Activated CD4-positive, alpha-beta memory T cell treated with anti-CD3 and anti-CD28 coated beads for 36 hours (primary cell): ENCODE data around the gene KCNE2. TPM values are rescaled to one million over a fixed set of nuclear protein-coding genes. Genes with fewer than 3 reads are reported as not detected.

Experiments
- CTCF ChIA-PET: fragments of 350-600 bp; sonication (Branson Sonifier 250); formaldehyde crosslinking; loops from one replicate; lab custom pipeline; 2021; ENCODE audit warnings: antibody characterized with exemption, inconsistent platforms; lab: Charles Lee
- POLR2A ChIA-PET: fragments of 350-600 bp; sonication (Branson Sonifier 250); formaldehyde crosslinking; loops from one replicate; lab custom pipeline; 2021; ENCODE audit warnings: antibody characterized with exemption; lab: Charles Lee
- DNase-seq: peaks from one replicate; pipeline ENCODE4 v3.0.0-alpha.2; 2020
- H3K27ac Mint-ChIP-seq: one replicate; pipeline ENCODE4 v1.8.0; 2021; ENCODE audit warnings: mixed read lengths
- H3K27me3 Mint-ChIP-seq: one replicate; pipeline ENCODE4 v1.8.0; 2021; ENCODE audit warnings: mixed read lengths
- H3K36me3 Mint-ChIP-seq: one replicate; pipeline ENCODE4 v1.8.0; 2021; ENCODE audit warnings: mixed read lengths
- H3K4me1 Mint-ChIP-seq: one replicate; pipeline ENCODE4 v1.8.0; 2021; ENCODE audit warnings: low read depth, mixed read lengths
- H3K4me3 Mint-ChIP-seq: one replicate; pipeline ENCODE4 v1.8.0; 2021; ENCODE audit warnings: mild to moderate bottlenecking, mixed read lengths
- H3K9me3 Mint-ChIP-seq: one replicate; pipeline ENCODE4 v1.8.0; 2021; ENCODE audit warnings: mixed read lengths
- intact Hi-C: fragments of 100-400 bp; cut with micrococcal nuclease; formaldehyde crosslinking; loops from one replicate; pipeline ENCODE4 v1.15.1; 2023
- total RNA-seq, 2 experiments: library from RNA; stranded (reverse); gene quantifications; one replicate each; pipeline ENCODE4 v1.2.3, GENCODE V29; 2021

KCNE2 gene
- total RNA-seq, 2 experiments from 2014 or later, result not detected

DNA sequence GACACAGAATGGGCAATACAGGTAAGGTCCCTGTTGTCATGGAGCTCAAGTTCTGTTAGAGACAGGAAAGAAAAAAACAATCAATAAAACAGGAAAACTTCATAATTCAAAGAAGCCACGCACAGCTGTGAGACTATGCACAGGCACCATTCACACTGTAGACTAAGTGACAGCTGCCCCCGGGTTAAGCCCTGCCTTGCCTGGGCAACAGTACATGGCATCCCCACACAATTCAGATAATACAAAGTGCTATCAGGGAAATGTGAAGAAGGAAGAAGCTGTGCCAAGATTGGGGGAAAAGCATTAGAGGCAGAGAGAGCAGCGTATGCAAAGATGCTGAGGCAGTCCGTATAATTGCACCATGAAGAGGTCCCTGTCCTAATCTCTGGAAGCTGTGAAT, 9.0 kb upstream of the KCNE2 start:
- H3K9me3 Mint-ChIP-seq, result peaks cover 6% of the 10 kb centered on the region
- no peak overlapping the region for H3K4me3 Mint-ChIP-seq
- intact Hi-C loops, result no loop called here
- H3K4me1 Mint-ChIP-seq, result no peaks in the 10 kb centered on the region
- DNase-seq, result no peak
- no peaks in the 10 kb centered on the region for H3K36me3 Mint-ChIP-seq
- no peak overlapping the region for H3K27ac Mint-ChIP-seq
- ChIA-PET POLR2A (no interaction called here), CTCF (interaction anchor here (0.9 to 3.0 kb wide), 3 partner anchors 18 to 431 kb away, joined by 3 to 16 read pairs (median 4); no protein-coding TSS in a partner anchor)
- peaks cover 15% of the 10 kb centered on the region for H3K27me3 Mint-ChIP-seq

DNA sequence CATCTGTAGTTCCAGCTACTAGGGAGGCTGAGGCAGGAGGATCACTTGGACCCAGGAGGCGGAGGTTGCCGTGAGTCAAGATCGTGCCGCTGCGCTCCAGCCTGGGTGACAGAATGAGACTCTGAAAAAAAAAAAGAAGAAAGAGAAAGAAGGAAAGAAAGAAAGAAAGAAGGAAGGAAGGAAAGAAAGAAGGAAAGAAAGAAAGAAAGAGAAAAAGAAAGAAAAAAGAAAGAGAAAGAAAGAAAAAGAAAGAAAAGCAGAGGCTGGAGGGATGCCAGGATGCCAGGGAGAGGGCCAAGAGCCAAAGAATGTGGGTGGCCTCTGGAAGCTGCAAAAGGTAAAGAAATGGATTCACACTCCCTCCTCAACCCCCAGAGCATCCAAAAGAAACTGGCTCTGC, 8.2 kb upstream of the KCNE2 start:
- Mint-ChIP-seq H3K27me3 (peaks cover 15% of the 10 kb centered on the region), H3K27ac (no peak overlapping the region), H3K4me1 (no peaks in the 10 kb centered on the region), H3K4me3 (no peak overlapping the region), H3K9me3 (peaks cover 6% of the 10 kb centered on the region), H3K36me3 (no peaks in the 10 kb centered on the region)
- ChIA-PET CTCF (interaction anchor here (0.7 to 3.0 kb wide), 3 partner anchors 12 to 432 kb away, joined by 3 to 16 read pairs (median 5); no protein-coding TSS in a partner anchor), POLR2A (no interaction called here)
- no peak for DNase-seq
- intact Hi-C loops, result no loop called here

DNA sequence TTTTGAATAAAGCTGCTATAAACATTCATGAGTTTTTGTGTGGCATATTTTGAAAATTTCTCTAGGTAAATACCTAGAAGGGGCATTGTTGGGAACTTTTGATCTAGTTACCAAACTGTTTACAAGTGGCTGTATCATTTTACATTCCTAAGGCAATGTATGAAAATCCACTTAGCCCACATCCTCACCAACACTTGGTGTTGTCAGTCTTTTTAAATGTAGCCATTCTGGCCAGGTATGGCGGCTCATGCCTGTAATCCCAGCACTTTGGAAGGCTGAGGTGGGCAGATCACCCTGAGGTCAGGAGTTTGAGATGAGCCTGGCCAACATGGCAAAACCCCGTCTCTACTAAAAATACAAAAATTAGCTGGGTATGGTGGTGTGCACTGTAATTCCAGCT, 5.9 kb upstream of the KCNE2 start:
- H3K9me3 Mint-ChIP-seq, result peaks cover 2% of the 10 kb centered on the region
- no peak overlapping the region for H3K4me3 Mint-ChIP-seq
- ChIA-PET CTCF (interaction anchor here (0.7 to 1.8 kb wide), 2 partner anchors 10 to 146 kb away, joined by 5 to 8 read pairs; no protein-coding TSS in a partner anchor), POLR2A (no interaction called here)
- intact Hi-C loops, result no loop called here
- H3K27me3 Mint-ChIP-seq, result peaks cover 18% of the 10 kb centered on the region
- no peak for DNase-seq
- no peaks in the 10 kb centered on the region for H3K36me3 Mint-ChIP-seq
- H3K4me1 Mint-ChIP-seq, result peaks cover 5% of the 10 kb centered on the region
- H3K27ac Mint-ChIP-seq, result no peak overlapping the region

DNA sequence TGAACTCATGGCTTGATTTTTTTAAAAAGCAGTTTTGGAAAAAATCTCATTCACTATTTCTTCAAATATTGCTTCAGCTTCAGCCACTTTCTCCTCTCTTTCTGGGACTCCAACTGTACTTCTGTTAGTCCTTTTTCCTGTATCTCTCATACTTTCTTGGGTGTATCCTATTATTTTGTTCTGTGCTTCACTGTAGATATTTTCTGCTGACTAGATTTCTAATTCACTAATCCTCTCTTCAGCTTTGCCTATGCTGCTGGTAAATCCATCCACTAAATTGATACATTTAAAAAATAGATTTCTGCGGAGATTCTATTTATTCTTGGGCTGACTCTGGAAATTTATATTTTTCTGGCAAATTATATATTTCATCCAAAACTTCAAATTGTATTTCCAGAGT, 4.9 kb upstream of the KCNE2 start:
- H3K27me3 Mint-ChIP-seq, result peaks cover 18% of the 10 kb centered on the region
- H3K4me3 Mint-ChIP-seq, result no peak overlapping the region
- ChIA-PET CTCF (interaction anchor here (0.7 to 5.1 kb wide), 4 partner anchors 7 to 435 kb away, joined by 3 to 53 read pairs (median 12); no protein-coding TSS in a partner anchor), POLR2A (no interaction called here)
- H3K9me3 Mint-ChIP-seq, result peaks cover 2% of the 10 kb centered on the region
- intact Hi-C loops, result no loop called here
- peaks cover 5% of the 10 kb centered on the region for H3K4me1 Mint-ChIP-seq
- H3K27ac Mint-ChIP-seq, result no peak overlapping the region
- H3K36me3 Mint-ChIP-seq, result no peaks in the 10 kb centered on the region
- DNase-seq, result no peak

DNA sequence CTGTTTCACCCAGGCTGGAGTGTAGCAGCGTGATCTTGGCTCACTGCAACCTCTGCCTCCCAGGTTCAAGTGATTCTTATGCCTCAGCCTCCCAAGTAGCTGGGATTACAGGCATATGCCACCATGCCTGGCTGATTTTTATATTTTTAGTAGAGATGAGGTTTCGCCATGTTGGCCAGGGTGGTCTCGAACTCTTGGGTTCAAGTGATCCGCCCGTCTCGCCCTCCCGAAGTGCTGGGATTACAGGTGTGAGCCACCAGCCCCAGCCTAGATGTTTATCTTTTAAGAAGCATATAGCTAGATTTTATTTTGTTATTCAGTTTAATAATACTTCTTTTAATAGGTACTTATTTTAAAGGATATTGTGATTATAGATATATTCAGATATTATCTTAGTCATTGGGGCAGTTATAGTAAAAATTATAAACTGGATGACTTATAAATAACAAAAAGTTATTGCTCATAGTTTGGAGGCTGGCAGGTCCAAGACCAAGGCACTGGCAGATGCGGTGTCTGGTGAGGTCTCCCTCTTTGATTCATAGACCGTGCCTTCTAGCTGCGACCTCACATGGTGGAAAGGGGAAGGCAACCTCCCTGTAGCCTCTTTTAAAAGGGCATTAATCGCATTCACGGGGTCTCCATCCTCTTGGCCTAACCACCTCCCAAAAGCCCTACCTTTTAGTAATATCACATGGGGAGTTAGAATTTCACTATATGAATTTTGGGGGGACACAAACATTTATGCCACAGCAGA, 3.1 kb upstream of the KCNE2 start:
- ChIA-PET CTCF (interaction anchor here (0.5 to 5.1 kb wide), 5 partner anchors 13 to 543 kb away, joined by 3 to 53 read pairs (median 8); no protein-coding TSS in a partner anchor), POLR2A (no interaction called here)
- Mint-ChIP-seq H3K4me3 (no peak overlapping the region), H3K27me3 (peaks cover 11% of the 10 kb centered on the region), H3K27ac (no peak overlapping the region), H3K4me1 (peaks cover 5% of the 10 kb centered on the region), H3K9me3 (peaks cover 2% of the 10 kb centered on the region), H3K36me3 (no peaks in the 10 kb centered on the region)
- no peak for DNase-seq
- intact Hi-C loops, result no loop called here

DNA sequence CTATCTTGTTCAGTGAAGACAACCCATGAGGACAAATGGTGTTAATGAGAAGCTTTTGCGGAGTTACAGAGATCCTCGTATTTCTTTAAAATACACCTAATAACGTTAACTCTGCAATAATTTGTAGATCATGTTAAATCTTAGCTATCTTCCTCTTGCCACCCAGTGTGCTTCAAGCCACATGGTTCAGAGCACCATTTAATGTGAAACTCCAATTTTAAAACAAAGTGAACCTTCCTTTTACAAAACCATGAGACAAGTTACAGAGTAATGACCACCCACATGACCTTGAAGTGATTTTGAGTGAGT, 1.7 kb upstream of the KCNE2 start:
- intact Hi-C loops, result no loop called here
- H3K4me1 Mint-ChIP-seq, result peaks cover 5% of the 10 kb centered on the region
- ChIA-PET POLR2A (no interaction called here), CTCF (interaction anchor here (0.6 to 5.1 kb wide), 24 partner anchors 9 to 756 kb away, joined by 3 to 53 read pairs (median 4); no protein-coding TSS in a partner anchor)
- DNase-seq, result no peak
- peaks cover 2% of the 10 kb centered on the region for H3K9me3 Mint-ChIP-seq
- no peak overlapping the region for H3K4me3 Mint-ChIP-seq
- H3K27me3 Mint-ChIP-seq, result peaks cover 9% of the 10 kb centered on the region
- no peak overlapping the region for H3K27ac Mint-ChIP-seq
- no peaks in the 10 kb centered on the region for H3K36me3 Mint-ChIP-seq

DNA sequence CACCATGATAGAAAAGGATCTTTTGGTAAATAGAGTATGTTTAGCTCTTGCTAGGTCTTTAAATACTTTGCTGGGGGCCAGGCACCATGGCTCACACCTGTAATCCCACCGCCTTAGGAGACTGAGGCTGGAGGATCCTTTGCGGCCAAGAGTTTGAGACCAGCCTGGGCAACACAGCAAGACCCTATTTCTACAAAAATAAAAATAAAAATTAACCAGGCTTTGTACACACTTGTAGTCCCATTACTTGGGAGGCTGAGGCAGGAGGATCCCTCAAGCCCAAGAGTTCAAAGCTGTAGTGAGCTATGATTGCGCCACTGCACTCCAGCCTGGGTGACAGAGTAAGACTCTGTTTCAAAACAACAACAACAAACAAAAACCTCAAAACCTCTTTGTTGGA, 1.1 kb upstream of the KCNE2 start:
- H3K4me1 Mint-ChIP-seq, result peaks cover 5% of the 10 kb centered on the region
- intact Hi-C loops, result no loop called here
- no peak overlapping the region for H3K4me3 Mint-ChIP-seq
- peaks cover 2% of the 10 kb centered on the region for H3K9me3 Mint-ChIP-seq
- no peak for DNase-seq
- H3K36me3 Mint-ChIP-seq, result no peaks in the 10 kb centered on the region
- no peak overlapping the region for H3K27ac Mint-ChIP-seq
- peaks cover 9% of the 10 kb centered on the region for H3K27me3 Mint-ChIP-seq
- ChIA-PET POLR2A (no interaction called here), CTCF (interaction anchor here (0.6 to 5.1 kb wide), 25 partner anchors 8 to 757 kb away, joined by 3 to 53 read pairs (median 3); no protein-coding TSS in a partner anchor)

DNA sequence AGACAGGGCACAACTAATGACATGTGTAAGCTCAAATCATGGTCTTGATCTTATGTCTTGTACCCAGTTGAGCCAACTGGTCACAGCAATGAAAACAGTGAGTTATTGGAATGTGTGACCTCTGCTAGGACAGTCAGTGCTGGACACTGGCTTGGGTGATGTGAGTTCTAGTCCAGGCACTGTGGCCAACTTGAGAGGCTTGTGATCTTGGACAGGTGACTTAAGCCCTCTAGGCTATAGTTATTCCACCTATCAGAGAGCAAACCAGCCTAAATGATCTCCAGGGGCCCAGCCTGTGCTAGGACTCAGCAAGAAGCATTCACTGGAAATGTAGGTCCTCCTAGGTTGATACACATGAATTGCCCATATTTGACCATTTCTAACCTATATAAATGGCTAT, 1.1 kb downstream of the KCNE2 start:
- POLR2A ChIA-PET, result no interaction called here
- DNase-seq, result no peak
- intact Hi-C loops, result no loop called here
- peaks cover 12% of the 10 kb centered on the region for H3K27me3 Mint-ChIP-seq
- CTCF ChIA-PET, result interaction anchor here (1.7 kb wide), 1 partner anchor 17 kb away, joined by 7 read pairs; no protein-coding TSS in a partner anchor
- no peaks in the 10 kb centered on the region for H3K9me3 Mint-ChIP-seq
- no peak overlapping the region for H3K4me3 Mint-ChIP-seq
- H3K36me3 Mint-ChIP-seq, result no peaks in the 10 kb centered on the region
- H3K4me1 Mint-ChIP-seq, result peaks cover 5% of the 10 kb centered on the region
- no peak overlapping the region for H3K27ac Mint-ChIP-seq

DNA sequence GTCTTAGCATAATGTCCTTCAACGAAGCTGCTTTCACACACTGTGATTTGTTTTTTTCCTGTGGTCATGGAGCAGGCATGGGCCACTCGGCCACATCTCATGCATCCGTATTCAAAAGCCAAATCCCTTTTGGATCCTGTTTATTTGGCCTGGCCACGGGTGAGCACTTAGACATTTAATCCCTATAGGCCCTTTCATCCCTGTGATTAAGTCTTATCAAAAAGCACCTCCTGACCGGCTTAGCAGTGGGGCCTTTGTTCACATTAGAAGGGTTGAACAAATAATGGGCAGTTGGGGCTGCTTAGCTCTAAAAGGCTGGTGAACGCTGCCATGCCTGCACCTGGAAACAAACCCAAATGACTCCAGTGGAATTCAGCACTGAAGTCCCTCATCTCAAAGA, 2.0 kb downstream of the KCNE2 start:
- no peak for DNase-seq
- intact Hi-C loops, result no loop called here
- ChIA-PET POLR2A (no interaction called here), CTCF (interaction anchor here (1.4 to 1.7 kb wide), 2 partner anchors 18 to 264 kb away, joined by 4 to 7 read pairs; no protein-coding TSS in a partner anchor)
- H3K36me3 Mint-ChIP-seq, result no peaks in the 10 kb centered on the region
- H3K4me1 Mint-ChIP-seq, result peaks cover 5% of the 10 kb centered on the region
- H3K27ac Mint-ChIP-seq, result no peak overlapping the region
- no peak overlapping the region for H3K4me3 Mint-ChIP-seq
- H3K27me3 Mint-ChIP-seq, result peaks cover 12% of the 10 kb centered on the region
- no peaks in the 10 kb centered on the region for H3K9me3 Mint-ChIP-seq

DNA sequence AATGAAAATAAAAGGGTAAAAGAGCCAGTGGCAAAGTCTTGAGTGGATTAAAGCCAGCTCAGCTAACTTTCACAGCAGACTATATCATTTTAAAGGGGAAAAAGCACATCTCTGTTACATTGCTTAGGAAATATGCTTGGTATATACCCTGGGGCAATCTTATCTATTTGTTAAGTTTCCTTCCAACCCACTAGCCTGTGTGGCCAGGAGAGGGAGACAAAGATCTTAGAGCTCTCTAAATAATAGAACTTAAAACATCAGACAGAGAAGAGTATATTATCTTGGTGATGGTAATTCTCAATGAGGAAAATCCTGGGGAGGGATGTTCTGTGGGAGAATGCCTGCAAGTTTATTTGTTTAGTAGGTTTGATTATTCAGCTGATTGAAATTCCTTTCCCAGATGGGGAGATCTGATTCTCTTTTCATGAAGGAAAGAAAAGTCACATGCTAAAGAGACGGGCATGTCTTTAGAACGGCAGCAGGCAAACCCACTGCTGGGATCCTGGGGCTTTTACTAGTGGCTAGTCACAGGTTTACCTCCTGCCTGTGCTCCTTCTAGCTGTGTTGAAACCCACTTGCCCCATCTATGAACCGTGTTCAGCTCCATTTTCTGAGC, 3.6 kb downstream of the KCNE2 start:
- no peaks in the 10 kb centered on the region for H3K4me1 Mint-ChIP-seq
- ChIA-PET POLR2A (interaction anchor here (0.6 kb wide), 1 partner anchor 1709 kb away, joined by 4 read pairs; no protein-coding TSS in a partner anchor), CTCF (interaction anchor here (0.6 to 2.2 kb wide), 14 partner anchors 12 to 1970 kb away, joined by 3 to 12 read pairs (median 4); no protein-coding TSS in a partner anchor)
- peak; percentile 43 for DNase-seq
- intact Hi-C loops, result no loop called here
- no peak overlapping the region for H3K27ac Mint-ChIP-seq
- H3K27me3 Mint-ChIP-seq, result peaks cover 8% of the 10 kb centered on the region
- no peaks in the 10 kb centered on the region for H3K36me3 Mint-ChIP-seq
- no peak overlapping the region for H3K4me3 Mint-ChIP-seq
- H3K9me3 Mint-ChIP-seq, result no peaks in the 10 kb centered on the region

DNA sequence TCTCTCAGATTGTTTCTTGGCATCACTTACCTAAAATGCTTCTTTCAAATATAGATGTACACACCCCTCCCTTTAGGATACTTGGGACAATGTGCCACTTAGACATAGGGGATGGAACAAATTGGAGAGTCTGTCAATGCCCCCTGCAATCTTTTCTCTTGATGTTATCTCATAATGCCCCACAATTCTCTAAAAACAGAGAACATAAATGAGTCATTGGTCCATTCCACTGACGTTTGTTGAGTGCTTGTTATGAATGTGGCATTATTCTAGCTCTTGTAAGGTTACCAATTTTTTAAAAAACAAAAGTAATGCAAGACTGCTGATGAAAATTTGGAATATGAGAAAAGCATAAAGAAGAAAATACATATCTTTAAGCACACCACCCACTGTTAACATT, 5.9 kb downstream of the KCNE2 start:
- CTCF ChIA-PET, result no interaction called here

DNA sequence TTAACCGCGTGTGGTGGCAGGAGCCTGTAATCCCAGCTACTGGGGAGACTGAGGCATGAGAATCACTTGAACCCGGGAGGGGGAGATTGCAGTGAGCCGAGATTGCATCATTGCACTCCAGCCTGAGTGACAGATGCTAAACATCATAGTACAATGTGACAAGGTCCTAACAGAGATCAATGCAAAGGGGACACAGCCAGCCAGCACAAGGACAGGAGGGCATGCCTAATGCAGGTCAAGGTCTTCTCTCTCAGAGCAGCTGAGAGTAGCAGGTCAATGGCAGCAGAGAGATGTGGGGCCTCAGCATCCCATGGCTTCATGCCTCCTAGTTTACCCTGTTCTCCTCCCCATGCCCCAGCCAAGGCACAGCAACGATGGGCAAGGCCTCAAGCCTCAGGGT, 8.5 kb downstream of the KCNE2 start:
- Mint-ChIP-seq H3K4me1 (no peaks in the 10 kb centered on the region), H3K27me3 (peaks cover 8% of the 10 kb centered on the region), H3K4me3 (no peak overlapping the region), H3K27ac (no peak overlapping the region), H3K9me3 (no peaks in the 10 kb centered on the region), H3K36me3 (no peaks in the 10 kb centered on the region)
- CTCF ChIA-PET, result no interaction called here
- intact Hi-C loops, result no loop called here
- POLR2A ChIA-PET, result no interaction called here
- no peak for DNase-seq

More for the DNA sequence above, 5.9 kb downstream of the KCNE2 start:
- intact Hi-C loops, result no loop called here
- no peak overlapping the region for H3K27ac Mint-ChIP-seq
- H3K9me3 Mint-ChIP-seq, result no peaks in the 10 kb centered on the region
- no peak overlapping the region for H3K4me3 Mint-ChIP-seq
- H3K36me3 Mint-ChIP-seq, result no peaks in the 10 kb centered on the region
- POLR2A ChIA-PET, result no interaction called here
- peaks cover 8% of the 10 kb centered on the region for H3K27me3 Mint-ChIP-seq
- no peaks in the 10 kb centered on the region for H3K4me1 Mint-ChIP-seq
- DNase-seq, result no peak
